ENCODE results near the gene ANO1.

The ANO1 gene

DNA sequence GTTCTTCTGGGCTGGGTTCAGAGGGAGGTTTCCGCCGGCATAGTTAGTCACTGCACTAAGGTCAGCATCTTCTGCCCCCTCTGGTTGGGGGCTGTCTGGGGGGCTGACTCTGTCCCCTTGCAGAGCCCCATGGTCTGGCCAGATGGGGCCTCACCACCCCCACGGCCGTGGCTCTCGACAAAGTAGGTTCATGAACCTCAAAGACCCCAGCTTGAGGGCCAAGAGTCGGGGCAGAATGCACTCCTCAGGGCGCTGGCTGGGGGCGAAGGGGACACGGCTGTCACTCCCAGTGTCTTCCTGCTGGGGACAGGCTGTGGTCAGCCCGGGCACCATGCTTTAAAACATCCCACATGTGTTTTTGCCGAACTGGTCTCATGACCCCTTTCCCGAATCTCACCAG lies 20.8 kb downstream of the ANO1 start:
- H3K27ac ChIP-seq: no peak overlapping the region
- TF ChIP-seq ZFX (IDR thresholded peaks at IDR 0.05; ENCODE audit: borderline replicate concordance): no peak
- TF ChIP-seq, protein P1, sequence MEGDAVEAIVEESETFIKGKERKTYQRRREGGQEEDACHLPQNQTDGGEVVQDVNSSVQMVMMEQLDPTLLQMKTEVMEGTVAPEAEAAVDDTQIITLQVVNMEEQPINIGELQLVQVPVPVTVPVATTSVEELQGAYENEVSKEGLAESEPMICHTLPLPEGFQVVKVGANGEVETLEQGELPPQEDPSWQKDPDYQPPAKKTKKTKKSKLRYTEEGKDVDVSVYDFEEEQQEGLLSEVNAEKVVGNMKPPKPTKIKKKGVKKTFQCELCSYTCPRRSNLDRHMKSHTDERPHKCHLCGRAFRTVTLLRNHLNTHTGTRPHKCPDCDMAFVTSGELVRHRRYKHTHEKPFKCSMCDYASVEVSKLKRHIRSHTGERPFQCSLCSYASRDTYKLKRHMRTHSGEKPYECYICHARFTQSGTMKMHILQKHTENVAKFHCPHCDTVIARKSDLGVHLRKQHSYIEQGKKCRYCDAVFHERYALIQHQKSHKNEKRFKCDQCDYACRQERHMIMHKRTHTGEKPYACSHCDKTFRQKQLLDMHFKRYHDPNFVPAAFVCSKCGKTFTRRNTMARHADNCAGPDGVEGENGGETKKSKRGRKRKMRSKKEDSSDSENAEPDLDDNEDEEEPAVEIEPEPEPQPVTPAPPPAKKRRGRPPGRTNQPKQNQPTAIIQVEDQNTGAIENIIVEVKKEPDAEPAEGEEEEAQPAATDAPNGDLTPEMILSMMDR (IDR thresholded peaks at IDR 0.05): no peak

DNA sequence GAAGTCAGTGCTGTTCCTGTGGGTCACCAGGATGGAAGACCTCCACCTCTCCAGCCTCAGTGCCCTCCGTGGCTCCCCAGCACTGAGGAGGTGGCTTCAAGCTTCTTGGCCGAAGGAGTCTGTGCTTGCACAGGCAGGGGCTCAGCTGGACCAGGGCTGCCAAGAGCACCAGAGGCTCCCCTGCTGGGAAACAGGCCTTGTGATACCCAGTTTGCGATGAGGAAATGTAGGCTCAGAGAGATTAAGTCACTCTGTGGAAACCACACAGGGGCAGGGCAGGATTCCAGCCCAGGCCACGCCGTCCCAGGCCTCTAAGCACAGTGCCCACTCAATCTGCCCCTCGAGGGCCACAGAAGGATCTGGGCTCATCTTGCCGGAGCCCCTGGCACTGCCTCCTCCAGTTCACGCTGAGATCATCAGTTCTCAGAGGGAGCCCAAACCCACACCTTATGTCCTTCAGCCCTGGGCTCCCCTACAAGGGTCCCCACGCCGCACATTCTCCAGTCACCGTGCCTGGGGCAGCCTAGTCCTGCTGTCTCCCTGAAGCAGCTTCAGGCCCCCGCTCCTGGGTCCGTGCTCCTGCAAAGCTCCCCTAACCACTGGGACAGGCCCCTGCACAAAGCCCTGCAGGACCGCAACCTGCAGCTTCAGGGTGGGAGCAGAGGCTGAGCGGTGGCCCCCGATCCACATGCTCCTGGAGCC lies 21.6 kb downstream of the ANO1 start:
- no peak for TF ChIP-seq ZFX (IDR thresholded peaks at IDR 0.05; ENCODE audit: borderline replicate concordance)
- TF ChIP-seq, protein P1 (IDR thresholded peaks at IDR 0.05): no peak
- no peak overlapping the region for H3K27ac ChIP-seq

DNA sequence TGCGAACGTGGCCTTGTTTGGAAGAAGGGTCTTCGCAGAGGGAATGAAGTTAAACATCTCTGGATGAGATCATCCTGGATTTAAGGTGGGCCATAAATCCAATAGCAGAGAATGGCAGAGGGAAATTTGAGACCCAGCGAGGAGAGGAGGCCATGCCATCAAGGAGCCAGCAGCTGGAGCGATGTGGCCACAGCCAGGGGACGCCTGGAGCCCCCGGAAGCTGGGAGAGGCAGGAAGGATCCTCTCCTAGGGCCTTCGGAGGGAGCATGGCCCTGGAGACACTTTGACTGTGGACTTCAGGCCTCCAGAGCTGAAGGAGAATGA lies 22.1 kb downstream of the ANO1 start:
- H3K27ac ChIP-seq: no peak overlapping the region
- TF ChIP-seq, protein P1 (IDR thresholded peaks at IDR 0.05): no peak
- no peak for TF ChIP-seq ZFX (IDR thresholded peaks at IDR 0.05; ENCODE audit: borderline replicate concordance)

DNA sequence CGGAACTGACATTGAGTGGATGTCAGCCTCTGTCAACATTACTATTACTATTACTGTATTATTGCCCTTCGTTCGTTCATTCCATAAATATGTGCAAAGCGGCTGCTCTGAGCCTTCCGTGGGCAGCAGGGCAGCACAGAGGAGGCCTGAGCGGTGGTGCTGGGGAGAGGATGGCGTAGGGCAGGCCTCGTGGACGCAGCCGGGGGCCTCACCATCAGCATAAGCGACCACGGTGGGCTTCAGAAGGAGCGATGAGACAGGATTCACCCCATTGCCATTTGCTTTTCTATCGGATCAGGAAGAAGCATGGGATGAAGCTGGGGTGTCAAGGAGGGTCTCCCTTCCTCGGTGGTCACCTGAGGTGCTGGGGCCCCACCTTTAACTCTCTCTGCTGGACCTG lies 22.7 kb downstream of the ANO1 start:
- no peak overlapping the region for H3K27ac ChIP-seq
- TF ChIP-seq ZFX (IDR thresholded peaks at IDR 0.05; ENCODE audit: borderline replicate concordance): no peak
- TF ChIP-seq, protein P1 (IDR thresholded peaks at IDR 0.05): no peak

DNA sequence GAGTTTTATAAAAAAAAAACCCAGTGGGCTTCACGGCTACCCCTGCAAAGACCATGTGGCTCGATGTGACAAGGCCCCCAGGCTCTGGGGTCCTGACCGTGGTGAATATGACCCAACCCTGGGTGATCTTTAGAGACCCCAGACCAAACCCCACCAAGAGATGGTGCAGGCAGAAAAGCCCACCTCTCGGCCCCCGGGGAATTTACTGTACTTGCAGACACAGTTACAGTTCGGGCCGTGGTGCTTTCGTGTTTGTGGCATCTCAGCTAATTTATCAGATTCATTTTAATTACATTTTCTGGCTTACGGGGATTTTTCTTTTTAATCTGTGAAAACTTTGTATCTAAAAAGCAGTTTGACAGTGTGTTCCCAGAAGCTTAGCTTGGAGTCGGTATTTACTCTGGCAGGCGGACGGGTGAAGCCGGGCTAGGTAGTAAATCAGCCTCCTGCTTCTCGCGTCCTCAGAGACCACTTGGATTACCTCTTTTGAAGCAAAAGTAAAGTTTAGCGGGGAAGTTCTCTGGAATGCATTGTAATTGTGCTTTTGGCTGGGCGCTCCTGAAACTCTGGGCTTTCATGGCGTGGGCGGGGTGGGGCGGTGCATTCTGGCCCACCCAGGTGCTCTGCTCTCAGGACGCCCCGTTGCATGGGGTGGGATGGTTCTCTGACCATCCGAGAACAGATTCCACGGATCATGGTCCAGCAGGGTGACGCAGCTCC lies 25.3 kb downstream of the ANO1 start:
- no peak overlapping the region for H3K27ac ChIP-seq
- TF ChIP-seq, protein P1 (IDR thresholded peaks at IDR 0.05): no peak
- TF ChIP-seq ZFX (IDR thresholded peaks at IDR 0.05; ENCODE audit: borderline replicate concordance): no peak

DNA sequence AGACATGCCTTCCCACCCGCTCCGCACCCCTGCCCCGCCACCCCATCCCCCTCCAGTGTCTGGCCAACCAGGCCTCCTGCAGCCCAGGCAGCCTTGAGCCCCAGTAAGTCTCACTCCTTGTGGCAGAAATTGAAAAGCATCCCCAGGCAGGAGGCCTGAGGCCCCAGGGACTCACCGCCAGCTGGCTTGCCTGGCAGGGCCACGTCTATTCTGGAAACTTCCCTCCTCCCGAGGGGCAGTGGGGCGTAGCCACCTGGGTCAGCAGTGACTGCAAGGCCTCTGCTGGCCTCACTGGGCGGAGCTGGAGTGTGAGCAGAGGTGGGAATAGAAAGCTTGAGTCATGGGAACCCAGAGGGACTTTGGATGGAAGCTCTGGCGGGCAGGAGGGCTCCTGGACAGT lies 26.3 kb downstream of the ANO1 start:
- TF ChIP-seq, protein P1 (IDR thresholded peaks at IDR 0.05): no peak
- TF ChIP-seq ZFX (IDR thresholded peaks at IDR 0.05; ENCODE audit: borderline replicate concordance): no peak
- no peak overlapping the region for H3K27ac ChIP-seq

DNA sequence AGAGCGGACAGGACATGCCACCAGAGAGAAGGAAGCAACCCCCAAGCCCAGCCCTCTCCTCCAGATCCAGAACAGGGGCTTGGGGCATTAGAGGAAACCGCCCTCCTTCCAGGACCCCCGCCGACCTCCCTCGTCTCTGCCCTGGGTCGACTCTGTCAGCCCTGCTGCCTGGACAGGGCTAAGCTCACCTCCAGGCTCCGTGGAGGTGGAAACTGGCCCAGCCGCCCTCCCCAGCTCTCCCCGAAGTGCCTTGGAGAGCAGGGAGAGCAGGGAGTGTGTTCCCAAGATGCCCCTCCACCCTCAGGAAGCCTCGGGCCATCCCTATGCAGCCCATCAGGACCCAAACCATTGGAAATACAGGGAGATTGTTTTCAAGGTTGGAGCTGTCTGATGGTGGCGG lies 26.8 kb downstream of the ANO1 start:
- H3K27ac ChIP-seq: no peak overlapping the region
- TF ChIP-seq, protein P1 (IDR thresholded peaks at IDR 0.05): no peak
- no peak for TF ChIP-seq ZFX (IDR thresholded peaks at IDR 0.05; ENCODE audit: borderline replicate concordance)
